Endothelial cell of umbilical vein (primary cell): ENCODE results near the gene CLDN9. TPM values are rescaled to one million over a fixed set of nuclear protein-coding genes. Genes with fewer than 3 reads are reported as not detected.

Experiments used
- BruUV-seq: library from RNA; stranded (reverse); fragments of 400-500 nt; replicated peaks from 2 replicates; lab custom pipeline; 2021; lab: Mats Ljungman, UMichigan
- CTCF ChIA-PET: fragments of 300-600, 350-600 bp; sonication (Branson Sonifier 250); formaldehyde crosslinking; loops from one replicate; lab custom pipeline; 2021; ENCODE audit warnings: antibody characterized with exemption, inconsistent platforms; lab: Charles Lee
- POLR2A ChIA-PET: fragments of 300-600, 350-600 bp; sonication (Branson Sonifier 250); formaldehyde crosslinking; loops from one replicate; lab custom pipeline; 2021; ENCODE audit warnings: antibody characterized with exemption, inconsistent platforms; lab: Charles Lee
- DNase-seq: peaks from one replicate; pipeline ENCODE4 v3.0.0-alpha.2; 2011; ENCODE audit warnings: low read depth, low spot score
- FAIRE-seq: peaks from 2 replicates; lab custom pipeline; 2011; peaks lifted over from hg19 to GRCh38; lab: Jason Lieb, UNC
- H2AFZ ChIP-seq: 2 replicates; pipeline ENCODE4 v1.6.0; 2012; ENCODE audit warnings: low read depth, low read length, control low read depth, inconsistent platforms
- H3K27ac ChIP-seq: 2 replicates; pipeline ENCODE4 v1.5.1; 2011; ENCODE audit warnings: low read depth, mild to moderate bottlenecking, control low read depth, low read length, moderate library complexity; ENCODE audit not compliant: insufficient read depth
- H3K27me3 ChIP-seq, 2 experiments: 2 replicates each; pipeline versions ENCODE4 v1.6.0 to v1.6.1; 2011; ENCODE audit warnings: low read length in 2 of 2, mixed read lengths in 1 of 2; ENCODE audit not compliant: control insufficient read depth in 2 of 2, insufficient read depth in 2 of 2
- H3K36me3 ChIP-seq, 2 experiments: 2 replicates in 1 of 2; 3 replicates in 1 of 2; pipeline ENCODE4 v1.5.1; 2011; ENCODE audit warnings: low read length in 2 of 2, mild to moderate bottlenecking in 1 of 2, moderate library complexity in 1 of 2; ENCODE audit not compliant: control insufficient read depth in 2 of 2, insufficient read depth in 2 of 2; ENCODE audit errors: extremely low read depth in 1 of 2
- H3K4me1 ChIP-seq: 3 replicates; pipeline ENCODE4 v1.5.1; 2011; ENCODE audit warnings: mild to moderate bottlenecking, low read length; ENCODE audit not compliant: control insufficient read depth, insufficient read depth; ENCODE audit errors: extremely low read depth
- H3K4me2 ChIP-seq: 2 replicates; pipeline ENCODE4 v1.6.1; 2011; ENCODE audit warnings: low read length, control low read depth, mixed read lengths; ENCODE audit not compliant: insufficient read depth
- H3K4me3 ChIP-seq, 3 experiments: fragments of 200-600 bp in 1 of 3; sonication (generic), shearing (Covaris generic) in 1 of 3; replicated peaks in 1 of 3; 2 replicates each; pipeline ENCODE4 v1.5.1; 2011 to 2016; ENCODE audit warnings: control low read depth in 3 of 3, low read length in 3 of 3, mild to moderate bottlenecking in 2 of 3, inconsistent platforms in 1 of 3, low read depth in 1 of 3, moderate library complexity in 1 of 3; ENCODE audit not compliant: insufficient read depth in 1 of 3
- H3K79me2 ChIP-seq: 2 replicates; pipeline ENCODE4 v1.6.0; 2012; ENCODE audit warnings: low read length, inconsistent platforms; ENCODE audit not compliant: control insufficient read depth, insufficient read depth
- H3K9ac ChIP-seq: replicated peaks from 2 replicates; pipeline ENCODE3; 2011; ENCODE audit warnings: low read length, control low read depth; ENCODE audit not compliant: insufficient read depth; ENCODE audit errors: extremely low read depth
- H3K9me1 ChIP-seq: replicated peaks from 3 replicates; pipeline ENCODE4 v1.6.0; 2011; ENCODE audit warnings: mild to moderate bottlenecking, low read length; ENCODE audit not compliant: control insufficient read depth, insufficient read depth; ENCODE audit errors: extremely low read depth
- H3K9me3 ChIP-seq: replicated peaks from 2 replicates; pipeline ENCODE4 v1.5.1; 2012; ENCODE audit warnings: low read length, inconsistent platforms; ENCODE audit not compliant: control insufficient read depth, insufficient read depth
- H4K20me1 ChIP-seq: replicated peaks from 2 replicates; pipeline ENCODE3; 2011; ENCODE audit warnings: mild to moderate bottlenecking, low read length; ENCODE audit not compliant: control insufficient read depth, insufficient read depth; ENCODE audit errors: extremely low read depth
- CTCF ChIP-seq, 2 donors: IDR thresholded peaks; 1 replicate in 1 of 2; 2 replicates in 1 of 2; pipeline ENCODE4 v1.5.1; 2011; ENCODE audit warnings: low read length in 2 of 2, mild to moderate bottlenecking in 2 of 2, moderate library complexity in 2 of 2, control low read depth in 1 of 2, inconsistent platforms in 1 of 2, low read depth in 1 of 2; ENCODE audit not compliant: insufficient read depth in 1 of 2; ENCODE audit errors: extremely low read depth in 1 of 2
- EZH2 ChIP-seq: IDR thresholded peaks from 2 replicates; pipeline ENCODE4 v1.6.1; 2012; ENCODE audit warnings: borderline replicate concordance, low read depth, mild to moderate bottlenecking, moderate library complexity, low read length, inconsistent platforms; ENCODE audit not compliant: severe bottlenecking
- FOS ChIP-seq: IDR thresholded peaks from 2 replicates; pipeline ENCODE4 v1.6.1; 2011; ENCODE audit warnings: mild to moderate bottlenecking, low read length, moderate library complexity, borderline replicate concordance; ENCODE audit not compliant: insufficient read depth
- GATA2 ChIP-seq: IDR thresholded peaks from 2 replicates; pipeline ENCODE4 v1.7.0; 2011; ENCODE audit warnings: low read depth, mild to moderate bottlenecking, moderate library complexity, mixed read lengths, low read length; ENCODE audit not compliant: insufficient read length, insufficient read depth
- JUN ChIP-seq: IDR thresholded peaks from 2 replicates; pipeline ENCODE4 v1.6.1; 2011; ENCODE audit warnings: borderline replicate concordance, low read depth; ENCODE audit not compliant: insufficient read length, insufficient read depth
- MAX ChIP-seq: IDR thresholded peaks from 2 replicates; pipeline ENCODE4 v1.6.1; 2011; ENCODE audit not compliant: insufficient read depth, insufficient read length
- MYC ChIP-seq: IDR thresholded peaks from one replicate; pipeline ENCODE4 v1.6.1; 2011; ENCODE audit warnings: mild to moderate bottlenecking, low read depth, low read length
- POLR2A ChIP-seq: IDR thresholded peaks from 2 replicates; pipeline ENCODE4 v1.6.1; 2012; ENCODE audit warnings: low read depth, mild to moderate bottlenecking, control low read depth, low read length
- POLR2AphosphoS5 ChIP-seq: IDR thresholded peaks from 2 replicates; pipeline ENCODE4 v1.6.1; 2012; ENCODE audit warnings: low read depth, mild to moderate bottlenecking, control low read depth, low read length, moderate library complexity; ENCODE audit not compliant: insufficient read depth
- dilution Hi-C: fragments of 300-500 bp; cut with MboI; formaldehyde crosslinking; loops from one replicate; pipeline ENCODE4 v1.15.0; 2019; ENCODE audit warnings: low sequenced_read_pairs; ENCODE audit not compliant: extremely low pct_ligation_motif_present
- intact Hi-C: fragments of 100-400 bp; cut with micrococcal nuclease; formaldehyde crosslinking; loops from one replicate; pipeline ENCODE4 v1.10.0; 2022
- polyA plus RNA-seq, 4 experiments: library from polyadenylated mRNA; depleted of rRNA in 3 of 4; stranded (reverse) in 3 of 4; unstranded in 1 of 4; fragments of >200 nt; gene quantifications; 2 replicates each; pipeline versions ENCODE4 v1.2.1 to v1.2.3, GENCODE V29; 2011 to 2012; ENCODE audit warnings: missing spikeins in 1 of 4
- total RNA-seq: library from RNA; stranded (reverse); gene quantifications from 2 replicates; pipeline ENCODE4 v1.2.3, GENCODE V29; 2021

The CLDN9 gene
- total and polyA plus RNA-seq, 2 donors (not counting 3 experiments of a cell fraction or from before 2014, with no cell fraction given), result 0.06 TPM; not detected in 1

GRCh38 chr16:3013998-3014690 lies 1.4 kb downstream of the CLDN9 start:
- POLR2A ChIA-PET, result no interaction called here
- H3K9ac ChIP-seq, result no peak overlapping the region
- H3K27me3 ChIP-seq, result peaks cover 21 to 22% of the 10 kb centered on the region in 2 experiments
- CTCF ChIA-PET, result interaction anchor here (1.3 kb wide), 1 partner anchor 18 kb away, joined by 7 read pairs; no protein-coding TSS in a partner anchor
- no peak overlapping the region for H3K4me2 ChIP-seq
- TF ChIP-seq CTCF (IDR thresholded peaks at IDR 0.05; ENCODE audit: extremely low read depth in 1 of 2, insufficient read depth in 1 of 2, low read depth in 1 of 2, low read length in 2 of 2), result no peak
- no peak for TF ChIP-seq MYC
- no peak for TF ChIP-seq MAX
- no peak for TF ChIP-seq POLR2AphosphoS5
- TF ChIP-seq FOS, result no peak
- TF ChIP-seq GATA2, result no peak
- no peak for TF ChIP-seq JUN
- no peak for TF ChIP-seq POLR2A
- no peak for TF ChIP-seq EZH2
- FAIRE-seq, result no peak
- H4K20me1 ChIP-seq, result no peaks in the 10 kb centered on the region
- H3K9me1 ChIP-seq, result no peaks in the 10 kb centered on the region
- no peaks in the 10 kb centered on the region for H3K36me3 ChIP-seq
- dilution Hi-C loops (no loop called here), intact Hi-C loops (no loop called here)
- H3K9me3 ChIP-seq, result no peaks in the 10 kb centered on the region
- BruUV-seq, result no TSS peak
- no peak for DNase-seq
- no peaks in the 10 kb centered on the region for H3K79me2 ChIP-seq
- no peaks in the 10 kb centered on the region for H3K4me1 ChIP-seq
- H3K27ac ChIP-seq, result no peak overlapping the region
- H2AFZ ChIP-seq, result no peak overlapping the region
- no peak overlapping the region for H3K4me3 ChIP-seq
